Activated CD8-positive, alpha-beta memory T cell treated with anti-CD3 and anti-CD28 coated beads, Interleukin-2, amount 50 U/mL, for 1 hour (primary cell): ENCODE data around the gene HES4.

Source experiments
- DNase-seq: peaks from one replicate; pipeline ENCODE4 v3.0.0-alpha.2; 2020; ENCODE audit errors: extremely low read depth

The HES4 gene

GRCh38 chr1:999725-1000356 is at the start of gene HES4:
HES4 (minus strand) TSS chr1:1000097; CDS start chr1:999973, 124 bp downstream.
- no peak for DNase-seq

GRCh38 chr1:1048765-1049164 is 48.9 kb upstream of the HES4 start:
- no peak for DNase-seq

GRCh38 chr1:1047963-1048362 is 48.1 kb upstream of the HES4 start:
- DNase-seq, result no peak

GRCh38 chr1:1047407-1047806 is 47.5 kb upstream of the HES4 start:
- DNase-seq, result no peak

- DNase-seq, result no peak
These were observed 46.9 kb upstream of the HES4 start for GRCh38 chr1:1046767-1047166.

GRCh38 chr1:1046243-1046642 is 46.3 kb upstream of the HES4 start:
- no peak for DNase-seq

GRCh38 chr1:1045129-1045528 is 45.2 kb upstream of the HES4 start:
- no peak for DNase-seq

GRCh38 chr1:1044455-1045078 is 44.7 kb upstream of the HES4 start:
- no peak for DNase-seq

- no peak for DNase-seq
These were observed 44.0 kb upstream of the HES4 start for GRCh38 chr1:1043921-1044320.

- DNase-seq, result no peak
These were observed 43.5 kb upstream of the HES4 start for GRCh38 chr1:1043411-1043810.

GRCh38 chr1:1042835-1043234 is 42.9 kb upstream of the HES4 start:
- DNase-seq, result no peak

GRCh38 chr1:1041873-1042272 is 42.0 kb upstream of the HES4 start:
- DNase-seq, result no peak

- DNase-seq, result no peak
These were observed 41.2 kb upstream of the HES4 start for GRCh38 chr1:1041092-1041523.

GRCh38 chr1:1040004-1040991 is 40.4 kb upstream of the HES4 start:
- DNase-seq, result peak; percentile 60

- DNase-seq, result no peak
These were observed 39.4 kb upstream of the HES4 start for GRCh38 chr1:1039145-1039910.

- DNase-seq, result no peak
These were observed 38.8 kb upstream of the HES4 start for GRCh38 chr1:1038694-1039093.

GRCh38 chr1:1037366-1038327 is 37.8 kb upstream of the HES4 start:
- no peak for DNase-seq

- no peak for DNase-seq
These were observed 35.5 kb upstream of the HES4 start for GRCh38 chr1:1035291-1035943.

- no peak for DNase-seq
These were observed 34.5 kb upstream of the HES4 start for GRCh38 chr1:1034439-1034781.

GRCh38 chr1:1033731-1034438 is 34.0 kb upstream of the HES4 start:
- no peak for DNase-seq
